Karpas-422 (cell line): ENCODE results near the gene IVD. TPM values are rescaled to one million over a fixed set of nuclear protein-coding genes. Genes with fewer than 3 reads are reported as not detected.

Experiments
- DNase-seq: peaks from one replicate; pipeline ENCODE4 v3.0.0-alpha.2; 2015
- H2AFZ ChIP-seq: fragments of 200-600 bp; sonication (generic); 2 replicates; pipeline ENCODE4 v1.6.1; 2014; ENCODE audit warnings: antibody characterized with exemption, low read length, mixed read lengths
- H3K27ac ChIP-seq: fragments of 200-600 bp; sonication (generic); 2 replicates; pipeline ENCODE4 v1.5.1; 2014; ENCODE audit warnings: mild to moderate bottlenecking, low read length, moderate library complexity
- H3K27me3 ChIP-seq: fragments of 200-600 bp; sonication (generic); 2 replicates; pipeline ENCODE4 v1.6.1; 2014; ENCODE audit warnings: low read length, mixed read lengths
- H3K36me3 ChIP-seq: fragments of 200-600 bp; sonication (generic); 2 replicates; pipeline ENCODE4 v1.6.1; 2014; ENCODE audit warnings: low read length, mixed read lengths; ENCODE audit not compliant: insufficient read depth
- H3K4me1 ChIP-seq: fragments of 200-600 bp; sonication (generic); 2 replicates; pipeline ENCODE4 v1.6.1; 2014; ENCODE audit warnings: mild to moderate bottlenecking, low read length, mixed read lengths
- H3K4me2 ChIP-seq: fragments of 200-600 bp; sonication (generic); 2 replicates; pipeline ENCODE4 v1.6.1; 2014; ENCODE audit warnings: low read length, low read depth, mild to moderate bottlenecking; ENCODE audit not compliant: poor library complexity, severe bottlenecking
- H3K4me3 ChIP-seq: fragments of 200-600 bp; sonication (generic); 2 replicates; pipeline ENCODE4 v1.5.1; 2014; ENCODE audit warnings: mild to moderate bottlenecking, antibody characterized with exemption, low read length, mixed read lengths
- H3K79me2 ChIP-seq: fragments of 200-600 bp; sonication (generic); 2 replicates; pipeline ENCODE4 v1.6.1; 2014; ENCODE audit warnings: mild to moderate bottlenecking, low read length, mixed read lengths
- H3K9ac ChIP-seq: fragments of 200-600 bp; sonication (generic); 2 replicates; pipeline ENCODE4 v1.6.0; 2014; ENCODE audit warnings: low read length
- H3K9me2 ChIP-seq: fragments of 200-600 bp; sonication (generic), shearing (Covaris generic); replicated peaks from 2 replicates; pipeline ENCODE4 v1.6.0; 2014; ENCODE audit warnings: mild to moderate bottlenecking, low read length, moderate library complexity; ENCODE audit not compliant: insufficient read depth
- H3K9me3 ChIP-seq: fragments of 300-700, 200-600 bp; sonication (generic); 2 replicates; pipeline ENCODE4 v1.6.1; 2014; ENCODE audit warnings: low read length, mixed read lengths
- H4K20me1 ChIP-seq: fragments of 200-600 bp; sonication (generic); 2 replicates; pipeline ENCODE4 v1.6.1; 2014; ENCODE audit warnings: mild to moderate bottlenecking, antibody characterized with exemption, low read length, low read depth; ENCODE audit not compliant: insufficient read depth
- total RNA-seq: library from RNA; depleted of rRNA; stranded (reverse); fragments of >200 nt; shearing (Covaris generic); gene quantifications from 2 replicates; pipeline ENCODE4 v1.2.3, GENCODE V29; 2014; ENCODE audit warnings: low replicate concordance

Gene IVD
- total RNA-seq, 1 experiment from 2014 or later = 38.1 TPM

DNA sequence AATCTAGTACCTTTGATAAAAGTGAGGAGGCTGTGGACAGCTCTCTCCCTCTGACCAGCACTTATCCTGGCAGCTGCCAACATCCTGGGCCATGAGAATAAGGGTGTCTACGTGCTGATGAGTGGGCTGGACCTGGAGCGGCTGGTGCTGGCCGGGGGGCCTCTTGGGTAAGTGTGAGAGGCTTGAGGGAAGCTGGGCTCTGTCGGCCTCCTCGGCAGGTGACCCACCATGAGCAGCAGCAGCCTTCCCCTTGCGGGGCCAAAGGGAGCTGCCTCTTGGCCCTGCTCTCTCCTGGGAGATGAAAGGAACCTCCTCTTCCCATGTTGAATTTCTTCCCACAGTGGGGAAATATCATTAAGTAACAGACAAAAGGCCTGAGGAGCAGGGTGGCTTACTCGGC, 9.2 kb downstream of the IVD start:
- Histone ChIP-seq H3K9ac (no peak overlapping the region), H3K27me3 (no peaks in the 10 kb centered on the region), H3K79me2 (no peaks in the 10 kb centered on the region), H3K36me3 (peaks cover 29% of the 10 kb centered on the region), H3K4me3 (no peak overlapping the region), H4K20me1 (no peaks in the 10 kb centered on the region), H3K27ac (no peak overlapping the region), H3K4me1 (no peaks in the 10 kb centered on the region), H3K9me2 (no peaks in the 10 kb centered on the region), H3K4me2 (no peak overlapping the region), H2AFZ (no peak overlapping the region), H3K9me3 (no peaks in the 10 kb centered on the region)
- no peak for DNase-seq

DNA sequence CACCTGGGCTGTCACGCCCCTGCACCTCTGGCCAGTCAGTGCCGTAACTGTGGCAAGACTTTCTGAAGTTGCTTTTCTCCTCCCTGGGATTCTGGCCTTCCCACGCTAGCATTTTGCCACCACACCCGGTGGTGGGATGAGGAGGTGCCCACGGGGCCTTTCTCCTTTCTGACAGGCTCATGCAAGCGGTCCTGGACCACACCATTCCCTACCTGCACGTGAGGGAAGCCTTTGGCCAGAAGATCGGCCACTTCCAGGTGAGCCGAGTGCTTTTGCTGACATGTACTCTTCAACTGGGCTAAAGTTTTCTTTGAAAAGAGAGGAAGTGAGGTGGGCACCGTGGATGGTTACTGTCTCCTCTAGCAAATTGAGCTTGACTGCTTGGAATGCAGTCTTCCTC, 9.6 kb downstream of the IVD start:
- Histone ChIP-seq H3K9ac (no peak overlapping the region), H3K27ac (no peak overlapping the region), H3K4me2 (no peak overlapping the region), H3K27me3 (no peaks in the 10 kb centered on the region), H3K79me2 (no peaks in the 10 kb centered on the region), H2AFZ (no peak overlapping the region), H3K36me3 (peaks cover 27% of the 10 kb centered on the region), H3K9me3 (no peaks in the 10 kb centered on the region), H3K9me2 (no peaks in the 10 kb centered on the region), H3K4me3 (no peak overlapping the region), H3K4me1 (no peaks in the 10 kb centered on the region), H4K20me1 (0 out of 2 replicates have a peak, but pooled peaks cover 1% of the 10 kb centered on the region)
- no peak for DNase-seq

DNA sequence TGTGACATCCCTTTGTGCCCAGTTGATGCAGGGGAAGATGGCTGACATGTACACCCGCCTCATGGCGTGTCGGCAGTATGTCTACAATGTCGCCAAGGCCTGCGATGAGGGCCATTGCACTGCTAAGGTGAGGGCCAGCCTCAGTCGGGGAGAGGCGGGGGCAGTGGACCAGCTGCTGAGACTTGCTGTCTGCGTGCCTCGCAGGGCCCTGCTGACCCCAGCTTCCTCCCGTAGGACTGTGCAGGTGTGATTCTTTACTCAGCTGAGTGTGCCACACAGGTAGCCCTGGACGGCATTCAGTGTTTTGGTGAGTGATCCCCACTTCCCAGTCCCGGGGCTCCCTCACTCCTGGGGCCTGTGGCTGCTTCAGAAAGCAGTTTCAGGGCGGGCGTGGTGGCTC, 10.5 kb downstream of the IVD start:
- Histone ChIP-seq H3K9ac (no peak overlapping the region), H2AFZ (no peak overlapping the region), H3K27me3 (no peaks in the 10 kb centered on the region), H3K9me2 (no peaks in the 10 kb centered on the region), H3K4me2 (no peak overlapping the region), H3K36me3 (peaks cover 19% of the 10 kb centered on the region), H3K9me3 (no peaks in the 10 kb centered on the region), H4K20me1 (0 out of 2 replicates have a peak, but pooled peaks cover 8% of the 10 kb centered on the region), H3K4me3 (no peak overlapping the region), H3K27ac (no peak overlapping the region), H3K79me2 (no peaks in the 10 kb centered on the region), H3K4me1 (no peaks in the 10 kb centered on the region)
- no peak for DNase-seq

DNA sequence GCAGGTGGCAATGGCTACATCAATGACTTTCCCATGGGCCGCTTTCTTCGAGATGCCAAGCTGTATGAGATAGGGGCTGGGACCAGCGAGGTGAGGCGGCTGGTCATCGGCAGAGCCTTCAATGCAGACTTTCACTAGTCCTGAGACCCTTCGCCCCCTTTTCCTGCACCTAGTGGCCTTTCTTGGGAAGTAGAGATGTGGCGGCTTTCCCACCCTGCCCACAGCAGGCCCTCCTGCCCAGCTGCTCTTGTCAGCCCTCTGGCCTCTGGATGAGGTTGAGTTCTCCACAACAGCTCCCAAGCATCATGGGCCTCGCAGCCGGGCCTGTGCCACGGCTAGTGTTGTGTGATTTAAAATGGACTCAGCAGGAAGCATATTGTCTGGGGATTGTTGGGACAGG, 12.5 kb downstream of the IVD start:
- Histone ChIP-seq H2AFZ (no peak overlapping the region), H3K4me2 (no peak overlapping the region), H3K79me2 (no peaks in the 10 kb centered on the region), H3K27me3 (no peaks in the 10 kb centered on the region), H3K9ac (no peak overlapping the region), H4K20me1 (0 out of 2 replicates have a peak, but pooled peaks cover 8% of the 10 kb centered on the region), H3K27ac (no peak overlapping the region), H3K4me1 (0 out of 2 replicates have a peak, but pooled peaks cover 2% of the 10 kb centered on the region), H3K9me2 (no peaks in the 10 kb centered on the region), H3K36me3 (peaks cover 9% of the 10 kb centered on the region), H3K4me3 (no peak overlapping the region), H3K9me3 (no peaks in the 10 kb centered on the region)
- no peak for DNase-seq

DNA sequence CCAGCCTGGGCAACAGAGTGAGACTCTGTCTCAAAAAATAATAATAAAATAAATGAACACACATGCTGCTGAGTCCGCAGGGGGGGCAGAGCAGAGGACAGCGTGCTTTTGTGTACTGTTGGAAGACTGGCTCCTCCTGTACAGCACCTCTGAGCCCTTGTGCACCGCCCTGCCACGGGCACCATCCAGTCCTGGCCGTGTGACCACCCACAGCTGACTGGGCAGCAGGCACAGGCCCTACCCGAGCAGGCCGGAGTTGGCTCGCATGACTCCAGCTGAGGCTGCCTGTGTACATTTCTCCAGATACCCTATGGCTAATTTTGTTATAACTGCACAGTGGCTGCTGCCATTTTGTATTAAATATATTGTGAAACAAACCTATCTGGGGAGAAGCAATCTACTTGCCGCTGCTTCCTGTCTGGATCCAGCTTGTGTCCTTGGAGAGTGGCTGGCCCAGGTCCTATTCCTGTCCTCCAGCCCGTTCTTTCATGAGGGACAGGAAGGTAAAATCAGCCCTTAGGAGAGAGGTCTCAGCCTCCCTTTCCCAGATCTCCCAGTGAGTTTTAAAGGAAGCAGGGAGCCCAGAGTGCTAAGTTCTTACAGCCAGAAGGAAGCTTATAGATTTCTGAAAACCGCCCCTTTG, 14.6 kb downstream of the IVD start:
- no peak overlapping the region for H3K4me2 ChIP-seq
- H4K20me1 ChIP-seq = 0 out of 2 replicates have a peak, but pooled peaks cover 8% of the 10 kb centered on the region
- H3K27me3 ChIP-seq = no peaks in the 10 kb centered on the region
- H3K36me3 ChIP-seq = peaks cover 5% of the 10 kb centered on the region; the same call in 1 of the 2 replicates
- no peak overlapping the region for H3K4me3 ChIP-seq
- H3K79me2 ChIP-seq = no peaks in the 10 kb centered on the region
- H3K4me1 ChIP-seq = 0 out of 2 replicates have a peak, but pooled peaks cover 2% of the 10 kb centered on the region
- no peak overlapping the region for H3K9ac ChIP-seq
- H2AFZ ChIP-seq = no peak overlapping the region
- H3K9me3 ChIP-seq = no peaks in the 10 kb centered on the region
- DNase-seq = no peak
- no peaks in the 10 kb centered on the region for H3K9me2 ChIP-seq
- no peak overlapping the region for H3K27ac ChIP-seq

DNA sequence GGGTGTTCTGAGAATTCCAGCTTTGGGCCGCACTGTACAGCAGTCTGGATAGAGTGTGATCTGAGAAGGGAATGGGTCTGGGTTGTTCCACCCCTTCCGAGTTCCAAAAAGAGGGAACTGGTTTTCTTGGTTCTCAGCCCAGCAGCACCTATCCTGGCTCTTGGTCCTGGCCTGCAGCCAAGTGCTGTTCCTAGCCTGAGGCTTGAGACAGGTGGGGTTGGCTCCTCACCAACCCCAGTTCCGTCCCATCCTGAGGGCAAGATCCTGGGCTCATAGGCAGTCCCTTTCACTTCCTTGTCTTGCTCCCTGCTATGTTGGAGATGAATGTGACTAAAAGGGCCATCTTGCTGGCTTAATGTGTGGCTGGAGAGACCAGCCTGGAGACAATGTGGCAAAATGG, 15.2 kb downstream of the IVD start:
- no peaks in the 10 kb centered on the region for H3K9me2 ChIP-seq
- H3K36me3 ChIP-seq = peaks cover 5% of the 10 kb centered on the region; the same call in 1 of the 2 replicates
- 0 out of 2 replicates have a peak, but pooled peaks cover 2% of the 10 kb centered on the region for H3K4me1 ChIP-seq
- no peak for DNase-seq
- H3K4me2 ChIP-seq = no peak overlapping the region
- H4K20me1 ChIP-seq = 0 out of 2 replicates have a peak, but pooled peaks cover 8% of the 10 kb centered on the region
- no peak overlapping the region for H3K9ac ChIP-seq
- no peak overlapping the region for H3K27ac ChIP-seq
- H3K9me3 ChIP-seq = no peaks in the 10 kb centered on the region
- H2AFZ ChIP-seq = no peak overlapping the region
- no peaks in the 10 kb centered on the region for H3K27me3 ChIP-seq
- no peaks in the 10 kb centered on the region for H3K79me2 ChIP-seq
- no peak overlapping the region for H3K4me3 ChIP-seq

DNA sequence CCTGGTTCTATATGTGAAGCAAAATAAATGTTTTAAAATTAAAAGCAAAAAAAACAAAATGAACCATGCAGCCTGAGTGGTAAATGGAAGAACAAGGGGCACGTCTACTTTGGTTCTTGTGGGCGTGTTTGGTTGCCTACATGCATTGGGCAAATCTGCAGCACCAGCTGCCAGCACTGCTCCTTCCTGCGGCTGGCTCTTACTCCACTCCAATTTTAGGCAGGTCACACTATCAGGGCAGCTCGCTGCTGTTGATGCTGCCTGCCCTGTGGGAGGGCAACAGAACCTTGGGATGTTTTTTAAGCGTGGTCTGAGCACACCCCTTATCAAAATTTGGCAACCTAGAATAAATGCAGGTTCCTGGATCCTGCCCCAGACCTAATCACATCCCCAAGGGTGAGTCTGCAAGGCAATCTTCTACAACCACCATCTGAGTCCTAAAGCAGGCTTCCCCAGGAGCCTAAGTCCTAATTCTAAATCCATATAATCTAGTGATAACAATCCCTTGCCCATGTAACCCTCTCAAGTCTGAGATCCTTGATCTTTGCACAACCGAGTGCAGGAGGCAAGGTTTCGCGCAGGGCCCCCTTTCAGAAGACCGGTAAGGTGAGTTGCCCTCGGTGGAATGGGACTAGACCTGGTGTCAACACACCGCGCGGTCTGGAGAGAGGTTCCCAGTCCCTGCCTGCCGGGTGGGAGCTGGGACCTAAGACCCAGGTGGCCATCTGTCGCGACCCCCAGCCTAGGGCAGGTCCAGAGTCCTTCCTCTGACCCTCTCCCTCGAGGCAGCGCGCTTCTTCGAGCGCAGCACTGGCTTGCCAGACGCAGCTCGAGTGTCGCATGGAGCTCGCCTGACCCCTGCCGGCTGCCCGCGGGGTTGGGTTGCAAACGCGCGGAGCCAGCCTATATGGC, 15.9 kb downstream of the IVD start:
- 0 out of 2 replicates have a peak, but pooled peaks cover 2% of the 10 kb centered on the region for H3K4me1 ChIP-seq
- no peaks in the 10 kb centered on the region for H3K79me2 ChIP-seq
- H3K36me3 ChIP-seq = peaks cover 5% of the 10 kb centered on the region; the same call in 1 of the 2 replicates
- H3K27ac ChIP-seq = no peak overlapping the region
- no peak overlapping the region for H3K4me3 ChIP-seq
- H3K9ac ChIP-seq = no peak overlapping the region
- DNase-seq = peak; percentile 92
- no peaks in the 10 kb centered on the region for H3K9me2 ChIP-seq
- no peaks in the 10 kb centered on the region for H3K9me3 ChIP-seq
- H4K20me1 ChIP-seq = 0 out of 2 replicates have a peak, but pooled peaks cover 8% of the 10 kb centered on the region
- H3K4me2 ChIP-seq = no peak overlapping the region
- no peaks in the 10 kb centered on the region for H3K27me3 ChIP-seq
- no peak overlapping the region for H2AFZ ChIP-seq

DNA sequence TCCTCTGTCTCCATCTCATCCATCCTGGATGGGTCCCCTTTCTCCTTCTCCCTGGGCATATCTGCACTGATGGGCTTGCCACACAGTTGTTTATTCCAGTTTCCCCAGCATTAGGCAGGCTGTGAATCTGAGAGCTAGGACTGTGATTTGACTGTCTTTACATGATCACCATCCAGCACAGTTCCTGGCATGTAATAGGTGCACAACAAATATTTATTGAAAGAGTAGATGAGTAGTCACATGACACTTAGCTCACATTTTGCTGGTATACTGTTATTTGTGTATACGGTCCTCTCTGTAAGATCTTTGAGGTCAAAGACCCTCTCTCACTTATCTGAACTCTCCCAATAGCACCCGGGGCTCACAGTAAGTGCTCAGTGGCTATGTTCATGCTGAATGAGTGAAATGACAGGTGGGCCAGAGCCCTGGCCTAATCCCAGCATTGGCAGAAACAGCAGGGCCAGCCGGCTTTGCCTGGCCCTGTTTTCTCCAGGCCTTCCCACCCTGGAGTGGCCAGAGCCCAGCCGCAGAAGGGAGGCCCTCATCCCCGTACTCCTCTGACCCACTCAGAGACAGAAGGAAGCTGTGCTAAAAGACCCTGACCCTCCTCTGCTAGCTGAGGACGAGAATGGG, 19.0 kb downstream of the IVD start:
- no peaks in the 10 kb centered on the region for H3K27me3 ChIP-seq
- H3K27ac ChIP-seq = no peak overlapping the region
- H3K9me2 ChIP-seq = no peaks in the 10 kb centered on the region
- H4K20me1 ChIP-seq = 0 out of 2 replicates have a peak, but pooled peaks cover 8% of the 10 kb centered on the region
- no peak overlapping the region for H2AFZ ChIP-seq
- H3K9me3 ChIP-seq = no peaks in the 10 kb centered on the region
- H3K4me1 ChIP-seq = 0 out of 2 replicates have a peak, but pooled peaks cover 2% of the 10 kb centered on the region
- H3K9ac ChIP-seq = no peak overlapping the region
- no peak overlapping the region for H3K4me3 ChIP-seq
- H3K36me3 ChIP-seq = no peaks in the 10 kb centered on the region
- no peak for DNase-seq
- no peak overlapping the region for H3K4me2 ChIP-seq
- H3K79me2 ChIP-seq = no peaks in the 10 kb centered on the region
